Right cardiac atrium (tissue), 5 donors: ENCODE measurements around the gene PAX8. TPM values are rescaled to one million over a fixed set of nuclear protein-coding genes. Genes with fewer than 3 reads are reported as not detected.
A peak's percentile ranks its signal among the peaks of the same experiment; 100 is the strongest.

Experiments
- ATAC-seq, 2 donors: fragments of 200-7000 bp; cut with Tn5 transposase; one replicate each; pipeline versions ENCODE4 v1.8.0 to v1.9.1; 2020; ENCODE audit warnings: moderate library complexity in 2 of 2, mild to moderate bottlenecking in 1 of 2
- DNase-seq, 3 donors: peaks; one replicate each; pipeline ENCODE4 v3.0.0-alpha.2; 2020
- H3K27ac ChIP-seq: one replicate; pipeline ENCODE4 v1.5.1; 2013; ENCODE audit warnings: mild to moderate bottlenecking, low read length, control low read depth, moderate library complexity
- H3K27me3 ChIP-seq: one replicate; pipeline ENCODE4 v1.6.1; 2013; ENCODE audit not compliant: control insufficient read depth, insufficient read depth
- H3K4me1 ChIP-seq: one replicate; pipeline ENCODE4 v1.6.1; 2013; ENCODE audit warnings: low read length; ENCODE audit not compliant: control insufficient read depth, insufficient read depth
- H3K4me3 ChIP-seq: one replicate; pipeline ENCODE4 v1.5.1; 2013; ENCODE audit warnings: low read length, control low read depth
- H3K9me3 ChIP-seq: one replicate; pipeline ENCODE4 v1.6.1; 2013; ENCODE audit warnings: low read length; ENCODE audit not compliant: control insufficient read depth
- WGBS: extraction: QIAGEN DNeasy Blood & Tissue Kit; methylation state at CpG from one replicate; pipeline ENCODE4 v1.1.7; 2013; 5-methylcytosine and 5-hydroxymethylcytosine counted together
- intact Hi-C, 4 donors: fragments of 100-400 bp; cut with DNase I; formaldehyde crosslinking; loops; one replicate each; pipeline versions ENCODE4 v1.11.0 to v1.14.0; 2022 to 2023
- polyA plus RNA-seq: library from polyadenylated mRNA; stranded (reverse); fragments of 200-250 nt; gene quantifications from one replicate; pipeline ENCODE4 v1.2.3, GENCODE V29; 2013
- total RNA-seq, 4 donors: library from RNA; stranded (reverse); fragmentation: NEBNext Ultra II Directional; extraction: Animal tissue kit (Norgen Biotek cat#: 25700); gene quantifications; one replicate each; pipeline ENCODE4 v1.2.1, GENCODE V29; 2021
- donor health status: healthy with polysubstance abuse.
- donor health status: DM: no; HTN: yes; CAD: no.
- donor health status: DM: no; HTN: no; CAD: no.
- donor health status: DM: no; HTN: yes; CAD: no; lungs with severe emphysema.
- donor health status: DM: yes; HTN: yes; CAD: no.

PAX8 gene
- total and polyA plus RNA-seq, 5 donors: 0.05 to 1.9 (median 0.40) TPM; not detected in 1

- H3K4me1 ChIP-seq: peaks cover 6% of the 10 kb centered on the region
- DNase-seq (no peak), ATAC-seq (no peak)
- H3K4me3 ChIP-seq: no peak overlapping the region
- no peaks in the 10 kb centered on the region for H3K9me3 ChIP-seq
- no peak overlapping the region for H3K27ac ChIP-seq
- 90% methylated on average over 3 of the region's 3 CpGs for WGBS
- intact Hi-C loops: no loop called here
- H3K27me3 ChIP-seq: no peaks in the 10 kb centered on the region
Observed at GRCh38 chr2:113227698-113228097, 51.0 kb downstream of the PAX8 start.

DNA sequence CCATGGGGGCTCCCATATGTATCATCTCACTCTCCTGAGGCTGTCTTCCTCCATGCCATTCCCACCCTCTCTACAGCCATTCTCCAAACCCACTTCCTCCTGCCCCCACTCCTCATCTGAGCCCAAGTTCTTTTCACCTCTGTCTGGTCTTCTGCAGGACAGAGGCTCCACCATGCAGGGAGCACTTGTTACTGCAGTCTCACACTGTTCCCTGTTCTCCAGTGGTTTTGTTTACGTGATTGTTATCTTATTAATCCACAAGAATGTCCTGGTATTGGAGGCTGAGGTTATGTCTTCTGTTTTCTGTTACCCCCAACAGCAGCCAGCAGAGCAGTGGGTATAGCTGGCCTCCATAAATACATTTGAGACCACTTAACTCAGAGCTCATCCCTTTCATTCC, 51.4 kb downstream of the PAX8 start:
- WGBS: 80% methylated on average over 1 of the region's 1 CpG
- Histone ChIP-seq H3K27me3 (no peaks in the 10 kb centered on the region), H3K4me1 (peaks cover 4% of the 10 kb centered on the region), H3K4me3 (no peak overlapping the region), H3K27ac (no peak overlapping the region), H3K9me3 (no peaks in the 10 kb centered on the region)
- intact Hi-C loops: no loop called here
- DNase-seq (no peak), ATAC-seq (no peak)

DNA sequence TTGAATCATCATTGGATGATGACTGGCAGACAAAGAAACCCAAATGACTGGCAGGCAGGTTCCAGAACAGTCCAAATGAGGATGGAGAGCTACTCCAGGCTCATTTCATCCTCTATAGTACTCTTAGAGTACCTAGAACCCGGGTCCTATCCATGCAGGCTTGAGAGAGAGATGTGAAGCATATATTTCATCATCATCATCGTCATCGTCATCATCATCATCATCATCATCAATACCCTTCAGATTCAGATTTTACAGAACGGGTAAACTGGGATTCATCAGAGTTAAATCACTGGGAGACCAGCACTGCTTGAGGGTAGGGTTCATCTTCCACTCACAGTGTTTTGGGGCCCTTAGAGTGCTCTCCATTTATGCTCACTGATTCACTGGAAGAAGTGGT, 52.3 kb downstream of the PAX8 start:
- 75% methylated on average over 4 of the region's 4 CpGs for WGBS

GRCh38 chr2:113225263-113226259, 53.2 kb downstream of the PAX8 start:
- Histone ChIP-seq H3K9me3 (no peaks in the 10 kb centered on the region), H3K4me3 (no peak overlapping the region), H3K4me1 (no peaks in the 10 kb centered on the region), H3K27ac (no peak overlapping the region), H3K27me3 (no peaks in the 10 kb centered on the region)
- ATAC-seq (peak in 1 of 2 donors; percentile 27), DNase-seq (peak in 1 of 3 donors; percentile 55)
- WGBS: 50% methylated on average over 12 of the region's 12 CpGs
- intact Hi-C loops: no loop called here

More for the DNA sequence above, 52.3 kb downstream of the PAX8 start:
- DNase-seq (no peak), ATAC-seq (no peak)
- intact Hi-C loops: no loop called here
- Histone ChIP-seq H3K27ac (no peak overlapping the region), H3K4me3 (no peak overlapping the region), H3K27me3 (no peaks in the 10 kb centered on the region), H3K9me3 (no peaks in the 10 kb centered on the region), H3K4me1 (no peaks in the 10 kb centered on the region)

GRCh38 chr2:113224647-113225236, 54.0 kb downstream of the PAX8 start:
- intact Hi-C loops: no loop called here
- H3K27ac ChIP-seq: no peak overlapping the region
- no peaks in the 10 kb centered on the region for H3K4me1 ChIP-seq
- H3K4me3 ChIP-seq: no peak overlapping the region
- no peaks in the 10 kb centered on the region for H3K27me3 ChIP-seq
- no peaks in the 10 kb centered on the region for H3K9me3 ChIP-seq
- DNase-seq: no peak
- ATAC-seq: no peak
- WGBS: 69% methylated on average over 2 of the region's 2 CpGs

GRCh38 chr2:113223813-113224212, 54.9 kb downstream of the PAX8 start:
- H3K9me3 ChIP-seq: no peaks in the 10 kb centered on the region
- ATAC-seq (no peak), DNase-seq (no peak)
- no peak overlapping the region for H3K4me3 ChIP-seq
- WGBS: 95% methylated on average over 1 of the region's 1 CpG
- no peaks in the 10 kb centered on the region for H3K4me1 ChIP-seq
- intact Hi-C loops: no loop called here
- no peak overlapping the region for H3K27ac ChIP-seq
- H3K27me3 ChIP-seq: no peaks in the 10 kb centered on the region

GRCh38 chr2:113221846-113222245, 56.9 kb downstream of the PAX8 start:
- Histone ChIP-seq H3K27ac (no peak overlapping the region), H3K27me3 (no peaks in the 10 kb centered on the region), H3K4me1 (peaks cover 7% of the 10 kb centered on the region), H3K9me3 (no peaks in the 10 kb centered on the region), H3K4me3 (no peak overlapping the region)
- DNase-seq: no peak
- 63% methylated on average over 6 of the region's 6 CpGs for whole genome bisulfite sequencing
- intact Hi-C loops: no loop called here
- ATAC-seq: no peak

DNA sequence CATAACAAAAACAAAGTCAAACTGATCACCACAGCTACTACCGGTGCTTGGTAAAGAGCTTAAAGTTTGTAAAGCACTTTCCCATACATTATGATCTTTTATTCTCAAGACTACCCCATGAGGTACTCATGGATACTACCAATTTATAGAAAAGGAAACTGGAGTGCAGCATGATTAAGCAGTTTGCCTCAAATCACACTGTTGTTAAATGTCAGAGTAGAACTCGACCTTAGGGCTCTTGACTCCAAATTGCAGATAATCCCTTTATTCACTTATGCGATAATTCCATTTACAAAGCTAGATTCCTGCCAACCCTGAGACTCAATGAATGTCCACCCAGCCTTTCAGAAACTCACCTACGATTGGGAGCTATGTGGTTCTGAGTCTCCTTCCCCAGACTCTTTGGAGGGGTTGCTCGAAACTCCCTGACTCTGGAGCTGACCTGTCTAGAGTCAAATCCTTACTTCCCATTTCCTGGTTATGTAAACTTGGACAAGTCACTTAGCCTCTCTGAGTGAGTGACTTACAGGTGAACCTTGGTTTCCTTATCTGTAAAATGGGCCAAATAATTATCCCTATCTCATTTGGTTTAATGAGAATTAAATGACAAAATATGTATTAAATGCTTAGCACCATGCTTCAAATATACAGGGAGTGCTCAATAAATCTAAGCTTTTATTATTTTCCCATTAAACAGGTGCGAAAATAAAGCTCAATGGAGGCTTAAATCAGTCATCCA, 57.6 kb downstream of the PAX8 start:
- intact Hi-C loops: no loop called here
- Histone ChIP-seq H3K27ac (no peak overlapping the region), H3K27me3 (no peaks in the 10 kb centered on the region), H3K9me3 (no peaks in the 10 kb centered on the region), H3K4me1 (peaks cover 7% of the 10 kb centered on the region), H3K4me3 (no peak overlapping the region)
- WGBS: 81% methylated on average over 6 of the region's 6 CpGs
- DNase-seq (no peak), ATAC-seq (no peak)

- ATAC-seq (peak; percentile 51 to 64), DNase-seq (peak; percentile 64 to 85 (median 83))
- H3K4me1 ChIP-seq: peaks cover 7% of the 10 kb centered on the region
- H3K27me3 ChIP-seq: no peaks in the 10 kb centered on the region
- no peaks in the 10 kb centered on the region for H3K9me3 ChIP-seq
- H3K27ac ChIP-seq: no peak overlapping the region
- no peak overlapping the region for H3K4me3 ChIP-seq
- 89% methylated on average over 6 of the region's 6 CpGs for WGBS
- intact Hi-C loops: no loop called here
Observed at GRCh38 chr2:113219889-113220641, 58.7 kb downstream of the PAX8 start.

DNA sequence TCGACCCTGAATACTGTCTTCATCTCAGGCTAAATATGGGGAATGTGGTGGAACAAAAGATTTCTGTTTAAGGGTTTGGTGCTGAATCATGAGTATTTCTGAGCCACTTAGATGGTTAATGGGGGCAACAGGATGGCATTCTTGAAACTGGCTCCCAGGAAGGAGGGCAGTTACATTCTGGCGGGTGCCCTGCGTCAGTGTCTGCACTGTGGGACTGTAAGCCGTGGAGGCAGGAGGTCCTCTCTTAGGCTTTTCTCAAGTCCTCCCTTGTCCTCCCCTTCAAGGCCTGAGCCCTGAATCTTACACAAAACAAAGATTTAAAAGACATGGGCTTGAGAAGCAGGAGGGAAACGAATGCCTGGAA, 59.2 kb downstream of the PAX8 start:
- Histone ChIP-seq H3K27ac (no peak overlapping the region), H3K27me3 (no peaks in the 10 kb centered on the region), H3K4me1 (peaks cover 7% of the 10 kb centered on the region), H3K9me3 (no peaks in the 10 kb centered on the region), H3K4me3 (no peak overlapping the region)
- intact Hi-C loops: no loop called here
- DNase-seq (no peak), ATAC-seq (no peak)
- 81% methylated on average over 5 of the region's 5 CpGs for WGBS
